ENCODE data around the gene LRRTM3. TPM values are rescaled to one million over a fixed set of nuclear protein-coding genes. Genes with fewer than 3 reads are reported as not detected.
A peak's percentile ranks its signal among the peaks of the same experiment; 100 is the strongest.

LRRTM3 gene
- not detected for total RNA-seq (ENCODE audit: unreplicated experiment)
- long read RNA-seq: 0 reads

DNA sequence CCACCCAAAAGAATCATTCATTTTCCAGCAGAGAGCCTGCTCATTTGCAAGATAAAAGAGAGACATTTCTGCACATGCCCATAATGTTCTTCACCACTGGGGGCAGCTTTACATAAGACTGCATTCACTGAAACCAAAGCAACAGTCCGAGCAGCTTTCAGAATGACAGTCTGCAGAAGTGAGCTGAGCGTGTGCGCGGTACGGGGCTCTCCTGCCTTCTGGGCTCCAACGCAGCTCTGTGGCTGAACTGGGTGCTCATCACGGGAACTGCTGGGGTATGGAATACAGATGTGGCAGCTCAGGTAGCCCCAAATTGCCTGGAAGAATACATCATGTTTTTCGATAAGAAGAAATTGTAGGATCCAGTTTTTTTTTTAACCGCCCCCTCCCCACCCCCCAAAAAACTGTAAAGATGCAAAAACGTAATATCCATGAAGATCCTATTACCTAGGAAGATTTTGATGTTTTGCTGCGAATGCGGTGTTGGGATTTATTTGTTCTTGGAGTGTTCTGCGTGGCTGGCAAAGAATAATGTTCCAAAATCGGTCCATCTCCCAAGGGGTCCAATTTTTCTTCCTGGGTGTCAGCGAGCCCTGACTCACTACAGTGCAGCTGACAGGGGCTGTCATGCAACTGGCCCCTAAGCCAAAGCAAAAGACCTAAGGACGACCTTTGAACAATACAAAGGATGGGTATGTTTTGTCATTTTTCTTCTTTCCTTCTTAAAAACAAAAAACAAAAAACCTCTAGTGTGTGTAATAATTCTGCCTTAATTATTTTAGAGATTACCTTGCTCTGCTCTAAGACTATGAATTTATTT, at the start of gene LRRTM3:
TSS of gene LRRTM3 (plus strand) at position 141 of the 820 bp plus-strand sequence.
- TF ChIP-seq, protein P1, sequence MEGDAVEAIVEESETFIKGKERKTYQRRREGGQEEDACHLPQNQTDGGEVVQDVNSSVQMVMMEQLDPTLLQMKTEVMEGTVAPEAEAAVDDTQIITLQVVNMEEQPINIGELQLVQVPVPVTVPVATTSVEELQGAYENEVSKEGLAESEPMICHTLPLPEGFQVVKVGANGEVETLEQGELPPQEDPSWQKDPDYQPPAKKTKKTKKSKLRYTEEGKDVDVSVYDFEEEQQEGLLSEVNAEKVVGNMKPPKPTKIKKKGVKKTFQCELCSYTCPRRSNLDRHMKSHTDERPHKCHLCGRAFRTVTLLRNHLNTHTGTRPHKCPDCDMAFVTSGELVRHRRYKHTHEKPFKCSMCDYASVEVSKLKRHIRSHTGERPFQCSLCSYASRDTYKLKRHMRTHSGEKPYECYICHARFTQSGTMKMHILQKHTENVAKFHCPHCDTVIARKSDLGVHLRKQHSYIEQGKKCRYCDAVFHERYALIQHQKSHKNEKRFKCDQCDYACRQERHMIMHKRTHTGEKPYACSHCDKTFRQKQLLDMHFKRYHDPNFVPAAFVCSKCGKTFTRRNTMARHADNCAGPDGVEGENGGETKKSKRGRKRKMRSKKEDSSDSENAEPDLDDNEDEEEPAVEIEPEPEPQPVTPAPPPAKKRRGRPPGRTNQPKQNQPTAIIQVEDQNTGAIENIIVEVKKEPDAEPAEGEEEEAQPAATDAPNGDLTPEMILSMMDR (IDR thresholded peaks at IDR 0.05; ENCODE audit: partially characterized antibody, unreplicated experiment): peak; percentile 84
- peak; percentile 63 for DNase-seq
- Mint-ChIP-seq H3K4me3 (ENCODE audit: unreplicated experiment) (peak within 1 kb of the TSS; percentile 85), H3K27me3 (ENCODE audit: unreplicated experiment) (peaks cover 2% of the 10 kb centered on the region), H3K27ac (ENCODE audit: unreplicated experiment) (no peak within 1 kb of the TSS), H3K4me1 (ENCODE audit: low read depth, unreplicated experiment) (peaks cover 9% of the 10 kb centered on the region), H3K36me3 (ENCODE audit: unreplicated experiment) (no peaks in the 10 kb centered on the region), H3K9me3 (ENCODE audit: unreplicated experiment) (no peaks in the 10 kb centered on the region)

DNA sequence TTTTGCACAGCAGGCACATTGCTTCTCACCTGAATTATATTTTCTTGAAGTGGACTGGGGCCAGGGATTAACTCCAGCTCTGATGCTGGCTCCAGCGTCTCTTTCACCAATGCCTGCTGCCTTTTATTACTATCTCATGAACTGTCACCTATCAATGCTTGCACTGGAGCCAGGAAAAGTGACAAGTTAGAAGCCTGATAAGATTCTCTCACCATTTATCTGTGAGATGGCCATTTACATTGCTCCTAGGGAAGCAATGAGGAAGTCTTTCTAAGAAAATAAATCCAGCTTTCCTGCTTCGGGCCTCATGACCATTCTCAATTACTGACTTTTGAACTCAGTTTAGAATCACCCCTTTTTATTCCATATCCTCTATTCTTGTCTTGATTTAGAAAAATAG, 48.5 kb upstream of the LRRTM3 start:
- Mint-ChIP-seq H3K27ac (ENCODE audit: unreplicated experiment) (no peak overlapping the region), H3K9me3 (ENCODE audit: unreplicated experiment) (no peaks in the 10 kb centered on the region), H3K36me3 (ENCODE audit: unreplicated experiment) (no peaks in the 10 kb centered on the region), H3K4me3 (ENCODE audit: unreplicated experiment) (no peak overlapping the region), H3K4me1 (ENCODE audit: low read depth, unreplicated experiment) (no peaks in the 10 kb centered on the region), H3K27me3 (ENCODE audit: unreplicated experiment) (no peaks in the 10 kb centered on the region)
- TF ChIP-seq, protein P1 (IDR thresholded peaks at IDR 0.05; ENCODE audit: partially characterized antibody, unreplicated experiment): no peak
- no peak for DNase-seq

DNA sequence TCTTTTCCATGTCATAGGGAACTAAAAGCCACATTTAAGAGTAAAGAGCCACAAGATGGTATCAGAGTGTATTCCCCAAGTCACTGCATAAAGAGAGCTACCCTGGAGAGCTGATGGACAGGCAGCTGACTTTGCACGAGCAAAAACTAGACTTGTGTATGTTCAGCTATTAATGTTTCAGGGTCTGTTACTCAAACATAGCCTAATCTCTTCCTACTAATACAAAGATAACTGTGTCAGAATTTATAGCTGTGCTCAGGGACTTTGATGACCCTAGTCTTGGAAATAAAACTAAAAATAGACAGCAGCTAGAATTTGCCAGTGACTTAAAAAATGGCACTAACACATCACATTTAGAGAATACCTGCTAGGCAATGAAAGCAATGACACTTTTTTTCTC, 45.5 kb upstream of the LRRTM3 start:
- no peak for DNase-seq
- TF ChIP-seq, protein P1 (IDR thresholded peaks at IDR 0.05; ENCODE audit: partially characterized antibody, unreplicated experiment): no peak
- H3K36me3 Mint-ChIP-seq (ENCODE audit: unreplicated experiment): no peaks in the 10 kb centered on the region
- H3K4me3 Mint-ChIP-seq (ENCODE audit: unreplicated experiment): no peak overlapping the region
- H3K9me3 Mint-ChIP-seq (ENCODE audit: unreplicated experiment): no peaks in the 10 kb centered on the region
- H3K4me1 Mint-ChIP-seq (ENCODE audit: low read depth, unreplicated experiment): peaks cover 8% of the 10 kb centered on the region
- H3K27me3 Mint-ChIP-seq (ENCODE audit: unreplicated experiment): no peaks in the 10 kb centered on the region
- H3K27ac Mint-ChIP-seq (ENCODE audit: unreplicated experiment): no peak overlapping the region

DNA sequence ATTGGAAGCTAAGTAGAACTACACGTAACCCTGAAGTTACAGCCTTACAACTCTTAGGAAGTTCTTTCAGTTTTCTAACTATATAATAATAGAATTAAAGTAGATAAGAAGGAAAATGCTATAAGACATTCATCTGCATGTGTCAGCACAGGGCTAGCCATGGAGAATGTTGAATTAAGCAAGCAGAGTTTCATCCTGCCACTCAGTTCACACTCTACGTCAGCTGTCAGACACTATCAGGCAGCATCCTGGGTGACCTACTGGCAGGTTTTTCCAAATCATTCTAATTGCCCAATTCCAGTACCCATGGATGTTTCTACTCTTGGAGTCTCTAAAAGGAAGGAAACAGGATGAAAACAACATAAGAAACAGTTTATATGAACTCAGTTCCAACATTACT, 45.0 kb upstream of the LRRTM3 start:
- Mint-ChIP-seq H3K9me3 (ENCODE audit: unreplicated experiment) (no peaks in the 10 kb centered on the region), H3K4me3 (ENCODE audit: unreplicated experiment) (no peak overlapping the region), H3K27ac (ENCODE audit: unreplicated experiment) (no peak overlapping the region), H3K27me3 (ENCODE audit: unreplicated experiment) (no peaks in the 10 kb centered on the region), H3K4me1 (ENCODE audit: low read depth, unreplicated experiment) (peaks cover 8% of the 10 kb centered on the region), H3K36me3 (ENCODE audit: unreplicated experiment) (no peaks in the 10 kb centered on the region)
- DNase-seq: no peak
- TF ChIP-seq, protein P1 (IDR thresholded peaks at IDR 0.05; ENCODE audit: partially characterized antibody, unreplicated experiment): no peak

DNA sequence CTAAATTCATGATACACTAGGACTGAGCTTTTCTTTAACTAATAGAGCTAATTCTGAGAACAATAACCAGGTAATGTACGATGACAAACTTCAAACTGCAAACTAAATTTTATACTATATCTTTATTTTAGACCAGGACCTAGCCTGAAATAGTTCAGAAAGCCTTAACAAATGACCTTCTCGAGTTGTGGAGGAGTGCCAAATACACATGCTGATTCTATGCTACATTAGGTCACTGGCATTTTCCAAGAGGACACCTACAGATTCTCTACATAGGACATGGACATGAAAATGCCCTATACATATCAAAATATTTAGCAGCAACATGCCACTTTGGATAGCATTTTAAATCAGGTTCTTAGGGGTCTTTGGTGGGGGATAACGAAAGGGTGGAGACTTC, 44.0 kb upstream of the LRRTM3 start:
- no peak for DNase-seq
- H3K4me3 Mint-ChIP-seq (ENCODE audit: unreplicated experiment): no peak overlapping the region
- TF ChIP-seq, protein P1 (IDR thresholded peaks at IDR 0.05; ENCODE audit: partially characterized antibody, unreplicated experiment): no peak
- H3K4me1 Mint-ChIP-seq (ENCODE audit: low read depth, unreplicated experiment): peaks cover 8% of the 10 kb centered on the region
- no peaks in the 10 kb centered on the region for H3K9me3 Mint-ChIP-seq (ENCODE audit: unreplicated experiment)
- H3K36me3 Mint-ChIP-seq (ENCODE audit: unreplicated experiment): no peaks in the 10 kb centered on the region
- H3K27ac Mint-ChIP-seq (ENCODE audit: unreplicated experiment): no peak overlapping the region
- H3K27me3 Mint-ChIP-seq (ENCODE audit: unreplicated experiment): no peaks in the 10 kb centered on the region

Data from glutamatergic neuron (in vitro differentiated cells).